Loucy (cell line): Measurements from ENCODE around the gene GRID1.

Experiments
- H2AFZ ChIP-seq: fragments of 200-600 bp; sonication (generic); 2 replicates; pipeline ENCODE4 v1.6.0; 2016; ENCODE audit warnings: antibody characterized with exemption, mild to moderate bottlenecking, low read length, moderate library complexity
- H3F3A ChIP-seq: fragments of 200-600 bp; 2 replicates; pipeline ENCODE4 v1.6.0; 2016; ENCODE audit warnings: antibody characterized with exemption, low read depth, mild to moderate bottlenecking
- H3K27me3 ChIP-seq: fragments of 200-600 bp; sonication (generic); 2 replicates; pipeline ENCODE4 v1.6.1; 2014; ENCODE audit warnings: low read length, mild to moderate bottlenecking; ENCODE audit not compliant: insufficient read depth, poor library complexity, severe bottlenecking
- H3K36me3 ChIP-seq: fragments of 200-600 bp; sonication (generic); 2 replicates; pipeline ENCODE4 v1.6.1; 2016; ENCODE audit warnings: low read length; ENCODE audit not compliant: insufficient read depth
- H3K4me1 ChIP-seq: fragments of 200-600 bp; sonication (generic); 2 replicates; pipeline ENCODE4 v1.5.1; 2014; ENCODE audit warnings: low read length, mild to moderate bottlenecking; ENCODE audit not compliant: insufficient read depth, poor library complexity, severe bottlenecking
- H3K4me2 ChIP-seq: fragments of 200-600 bp; sonication (generic); 2 replicates; pipeline ENCODE4 v1.6.0; 2014; ENCODE audit warnings: antibody characterized with exemption, low read length, low read depth, mild to moderate bottlenecking; ENCODE audit not compliant: poor library complexity, severe bottlenecking
- H3K4me3 ChIP-seq: fragments of 200-600 bp; sonication (generic); 2 replicates; pipeline ENCODE4 v1.5.1; 2014; ENCODE audit warnings: low read length, mild to moderate bottlenecking, mixed read lengths; ENCODE audit not compliant: poor library complexity, severe bottlenecking
- H3K79me2 ChIP-seq: fragments of 200-600 bp; sonication (generic); 2 replicates; pipeline ENCODE4 v1.6.1; 2014; ENCODE audit warnings: low read length; ENCODE audit not compliant: insufficient read depth
- H3K9ac ChIP-seq: fragments of 200-600 bp; sonication (generic); 2 replicates; pipeline ENCODE4 v1.6.0; 2014; ENCODE audit warnings: mild to moderate bottlenecking, low read depth, low read length, moderate library complexity; ENCODE audit not compliant: poor library complexity, severe bottlenecking
- H3K9me2 ChIP-seq: fragments of 200-600 bp; sonication (generic); replicated peaks from 2 replicates; pipeline ENCODE4 v1.6.1; 2016; ENCODE audit warnings: low read depth, low read length, mixed read lengths
- H3K9me3 ChIP-seq: fragments of 200-600 bp; sonication (generic); 2 replicates; pipeline ENCODE4 v1.6.1; 2014; ENCODE audit warnings: mild to moderate bottlenecking, antibody characterized with exemption, low read length, low read depth; ENCODE audit not compliant: insufficient read depth
- H4K20me1 ChIP-seq: fragments of 200-600 bp; sonication (generic); 2 replicates; pipeline ENCODE4 v1.6.0; 2014; ENCODE audit warnings: antibody characterized with exemption, low read length, mild to moderate bottlenecking; ENCODE audit not compliant: insufficient read depth, poor library complexity, severe bottlenecking
- CTCF ChIP-seq: fragments of 200-600 bp; sonication (generic); conservative IDR thresholded peaks from 2 replicates; pipeline ENCODE4 v1.5.1; 2014; ENCODE audit warnings: mild to moderate bottlenecking, antibody characterized with exemption, low read length
- EZH2phosphoT487 ChIP-seq: fragments of 200-600 bp; IDR thresholded peaks from 2 replicates; pipeline ENCODE4 v1.6.1; 2018; ENCODE audit warnings: antibody characterized with exemption, mild to moderate bottlenecking, moderate library complexity, borderline replicate concordance

The GRID1 gene

GRCh38 chr10:86151613-86152012 is 215.0 kb downstream of the GRID1 start:
- H3K9me3 ChIP-seq, result no peaks in the 10 kb centered on the region
- no peaks in the 10 kb centered on the region for H3K27me3 ChIP-seq
- H2AFZ ChIP-seq, result no peak overlapping the region
- H3K4me3 ChIP-seq, result no peak overlapping the region
- TF ChIP-seq EZH2phosphoT487 (no peak), CTCF (no peak)
- H3F3A ChIP-seq, result no peaks in the 10 kb centered on the region
- H3K4me2 ChIP-seq, result no peak overlapping the region
- H3K9ac ChIP-seq, result no peak overlapping the region
- H3K4me1 ChIP-seq, result no peaks in the 10 kb centered on the region
- no peaks in the 10 kb centered on the region for H4K20me1 ChIP-seq
- H3K79me2 ChIP-seq, result no peaks in the 10 kb centered on the region
- no peaks in the 10 kb centered on the region for H3K9me2 ChIP-seq
- H3K36me3 ChIP-seq, result no peaks in the 10 kb centered on the region

- Histone ChIP-seq H3K79me2 (no peaks in the 10 kb centered on the region), H3K27me3 (no peaks in the 10 kb centered on the region), H4K20me1 (no peaks in the 10 kb centered on the region), H2AFZ (no peak overlapping the region), H3K9me3 (no peaks in the 10 kb centered on the region; the same call in 1 of the 2 replicates), H3K4me1 (no peaks in the 10 kb centered on the region), H3K36me3 (no peaks in the 10 kb centered on the region), H3F3A (no peaks in the 10 kb centered on the region), H3K4me3 (no peak overlapping the region), H3K9me2 (no peaks in the 10 kb centered on the region), H3K9ac (no peak overlapping the region), H3K4me2 (no peak overlapping the region)
- TF ChIP-seq EZH2phosphoT487 (no peak), CTCF (no peak)
Observed at GRCh38 chr10:86149257-86149656, 217.3 kb downstream of the GRID1 start.

- H3F3A ChIP-seq, result no peaks in the 10 kb centered on the region
- no peaks in the 10 kb centered on the region for H3K4me1 ChIP-seq
- no peaks in the 10 kb centered on the region for H3K27me3 ChIP-seq
- H3K36me3 ChIP-seq, result no peaks in the 10 kb centered on the region
- no peaks in the 10 kb centered on the region for H3K79me2 ChIP-seq
- H4K20me1 ChIP-seq, result no peaks in the 10 kb centered on the region
- H3K9ac ChIP-seq, result no peak overlapping the region
- no peaks in the 10 kb centered on the region for H3K9me2 ChIP-seq
- no peak overlapping the region for H2AFZ ChIP-seq
- no peak overlapping the region for H3K4me2 ChIP-seq
- TF ChIP-seq EZH2phosphoT487, result no peak
- no peak for TF ChIP-seq CTCF
- H3K4me3 ChIP-seq, result no peak overlapping the region
- H3K9me3 ChIP-seq, result no peaks in the 10 kb centered on the region; the same call in 1 of the 2 replicates
Observed at GRCh38 chr10:86148117-86148516, 218.5 kb downstream of the GRID1 start.
